HepG2 (cell line): Measurements from ENCODE around the gene FITM2. TPM values are rescaled to one million over a fixed set of nuclear protein-coding genes. Genes with fewer than 3 reads are reported as not detected.
A peak's percentile ranks its signal among the peaks of the same experiment; 100 is the strongest.

ENCODE experiments used
- ARID2 ChIP-seq: sonication (generic); formaldehyde crosslinking; IDR thresholded peaks from 2 replicates; pipeline ENCODE4 v1.8.1; 2022; ENCODE audit warnings: mild to moderate bottlenecking, missing genetic modification reagents, borderline replicate concordance
- HMG20A ChIP-seq: IDR thresholded peaks from 2 replicates; pipeline ENCODE4 v1.6.1; 2016; ENCODE audit warnings: borderline replicate concordance
- JUN ChIP-seq: sonication (generic); formaldehyde crosslinking; IDR thresholded peaks from 2 replicates; pipeline ENCODE4 v1.4.0; 2020; ENCODE audit warnings: mild to moderate bottlenecking, missing genetic modification reagents
- MBNL3 ChIP-seq: fragments of 250-450 bp; sonication (Bioruptor Pico); conservative IDR thresholded peaks from 2 replicates; pipeline ENCODE4 v1.8.0; 2022; ENCODE audit warnings: mild to moderate bottlenecking, inconsistent platforms
- MXI1 ChIP-seq: IDR thresholded peaks from 3 replicates; pipeline ENCODE4 v1.6.1; 2012; ENCODE audit warnings: low read depth, low read length, inconsistent platforms, borderline replicate concordance
- NAIF1 ChIP-seq: sonication (generic); formaldehyde crosslinking; IDR thresholded peaks from 2 replicates; pipeline ENCODE4 v1.5.0; 2020; ENCODE audit warnings: mild to moderate bottlenecking, missing genetic modification reagents, borderline replicate concordance
- RARG ChIP-seq: sonication (generic); formaldehyde crosslinking; IDR thresholded peaks from 2 replicates; pipeline ENCODE4 v1.4.0; 2020; ENCODE audit warnings: low read depth, mild to moderate bottlenecking, missing genetic modification reagents
- RFXANK ChIP-seq: IDR thresholded peaks from 2 replicates; pipeline ENCODE4 v1.6.1; 2016
- YEATS2 ChIP-seq: sonication (generic); formaldehyde crosslinking; IDR thresholded peaks from 2 replicates; pipeline ENCODE4 v1.4.0; 2020; ENCODE audit warnings: missing genetic modification reagents, borderline replicate concordance
- ZBTB20 ChIP-seq: sonication (generic); formaldehyde crosslinking; IDR thresholded peaks from 2 replicates; pipeline ENCODE4 v1.8.1; 2023; ENCODE audit warnings: missing genetic modification reagents, low read depth, mild to moderate bottlenecking, borderline replicate concordance
- ZBTB7A ChIP-seq: sonication (generic); formaldehyde crosslinking; IDR thresholded peaks from 2 replicates; pipeline ENCODE4 v1.8.0; 2022; ENCODE audit warnings: mild to moderate bottlenecking, missing genetic modification reagents
- ZFYVE20 ChIP-seq: sonication (generic); formaldehyde crosslinking; IDR thresholded peaks from 2 replicates; pipeline ENCODE4 v1.8.0; 2023; ENCODE audit warnings: low read depth, mild to moderate bottlenecking, moderate library complexity, missing genetic modification reagents, borderline replicate concordance
- ZNF530 ChIP-seq: sonication (generic); formaldehyde crosslinking; IDR thresholded peaks from 2 replicates; pipeline ENCODE4 v1.5.0; 2020; ENCODE audit warnings: low read depth, mild to moderate bottlenecking, missing genetic modification reagents
- ZNF543 ChIP-seq: sonication (generic); formaldehyde crosslinking; IDR thresholded peaks from 2 replicates; pipeline ENCODE4 v1.4.0; 2020; ENCODE audit warnings: mild to moderate bottlenecking, missing genetic modification reagents
- ZNF552 ChIP-seq: sonication (generic); formaldehyde crosslinking; IDR thresholded peaks from 2 replicates; pipeline ENCODE4 v1.9.0; 2022; ENCODE audit warnings: missing genetic modification reagents, mild to moderate bottlenecking, borderline replicate concordance
- ZNF564 ChIP-seq: sonication (generic); formaldehyde crosslinking; IDR thresholded peaks from 2 replicates; pipeline ENCODE4 v1.8.1; 2023; ENCODE audit warnings: mild to moderate bottlenecking, missing genetic modification reagents
- ZNF570 ChIP-seq: sonication (generic); formaldehyde crosslinking; IDR thresholded peaks from 2 replicates; pipeline ENCODE4 v1.4.0; 2020; ENCODE audit warnings: mild to moderate bottlenecking, missing genetic modification reagents, borderline replicate concordance
- ZNF644 ChIP-seq: IDR thresholded peaks from 2 replicates; pipeline ENCODE4 v1.6.1; 2016; ENCODE audit warnings: low read depth
- polyA plus RNA-seq, 8 experiments: library from polyadenylated mRNA; depleted of rRNA in 3 of 8; stranded (reverse) in 7 of 8; unstranded in 1 of 8; fragments of >200 nt; fragmentation: Illumina TruSeq in 4 of 8; extraction: Trizol in 4 of 8; gene quantifications; 2 replicates each; pipeline versions ENCODE4 v1.2.1 to v1.2.3, GENCODE V29; 2011 to 2016; ENCODE audit warnings: low read depth in 4 of 8, missing spikeins in 1 of 8, mixed read lengths in 1 of 8; ENCODE audit not compliant: insufficient read depth in 1 of 8
- total RNA-seq, 5 experiments: library from RNA; depleted of rRNA; stranded (reverse); fragments of >200 nt; fragmentation: Illumina TruSeq; extraction: Trizol; gene quantifications; 2 replicates each; pipeline ENCODE4 v1.2.3, GENCODE V29; 2016; ENCODE audit warnings: low read depth in 1 of 5
- TF ChIP-seq, protein P1 (sequence below): IDR thresholded peaks from 2 replicates; pipeline ENCODE4 v1.6.1; 2016; ENCODE audit warnings: control low read depth
- TF ChIP-seq, protein P2 (sequence below): IDR thresholded peaks from 2 replicates; pipeline ENCODE4 v1.6.1; 2016; ENCODE audit warnings: mild to moderate bottlenecking, missing biosample characterization, missing genetic modification reagents
- TF ChIP-seq, protein P3 (sequence below): sonication (generic); IDR thresholded peaks from 2 replicates; pipeline ENCODE4 v1.6.1; 2016; ENCODE audit warnings: low read depth, borderline replicate concordance
- TF ChIP-seq, protein P4 (sequence below): sonication (generic); formaldehyde crosslinking; IDR thresholded peaks from 2 replicates; pipeline ENCODE4 v1.4.0; 2020; ENCODE audit warnings: missing genetic modification reagents

FITM2 gene
- total and polyA plus RNA-seq, 2 of the 13 experiments (the other 11 are each of a cell fraction or from before 2014, with no cell fraction given): 9.6 to 24.5 TPM

DNA sequence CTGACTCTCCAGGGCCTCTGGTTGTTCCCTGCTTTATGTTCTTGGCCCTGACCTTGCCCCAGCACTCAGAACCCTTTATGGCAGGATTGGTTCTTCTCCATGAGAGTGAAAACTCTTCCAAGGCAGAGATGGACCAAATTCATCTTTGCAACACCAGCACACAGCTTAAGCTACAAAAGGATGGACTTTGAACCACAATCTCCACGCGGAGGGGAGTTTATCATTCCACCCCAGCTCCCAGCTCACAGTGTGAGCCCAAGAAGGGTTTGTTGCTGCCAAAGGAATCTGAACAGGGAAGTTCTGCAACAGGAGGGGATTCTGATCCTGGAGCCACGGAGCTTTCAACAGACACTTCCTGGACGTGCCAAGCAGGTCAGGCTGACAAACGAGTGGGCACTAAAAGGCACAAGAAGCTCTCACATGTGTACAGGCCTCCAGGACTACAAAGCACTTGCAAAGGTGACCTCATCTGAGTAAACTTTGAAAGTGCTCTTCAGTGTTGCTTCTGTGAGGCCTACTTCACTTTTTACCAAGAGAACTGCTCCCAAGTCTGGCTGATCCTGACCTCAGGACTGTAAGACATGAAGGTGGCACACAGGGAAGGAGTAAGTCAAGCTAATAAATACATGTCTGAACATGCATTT is 8.9 kb downstream of the FITM2 start (continued):
- TF ChIP-seq ZNF543: peak; percentile 75; the same call in 1 of the 2 replicates
- TF ChIP-seq ZBTB7A (CRISPR knock-in tag): no peak
- no peak; the same call in 1 of the 2 replicates for TF ChIP-seq ZNF552 (CRISPR knock-in tag)
- TF ChIP-seq, protein P1, sequence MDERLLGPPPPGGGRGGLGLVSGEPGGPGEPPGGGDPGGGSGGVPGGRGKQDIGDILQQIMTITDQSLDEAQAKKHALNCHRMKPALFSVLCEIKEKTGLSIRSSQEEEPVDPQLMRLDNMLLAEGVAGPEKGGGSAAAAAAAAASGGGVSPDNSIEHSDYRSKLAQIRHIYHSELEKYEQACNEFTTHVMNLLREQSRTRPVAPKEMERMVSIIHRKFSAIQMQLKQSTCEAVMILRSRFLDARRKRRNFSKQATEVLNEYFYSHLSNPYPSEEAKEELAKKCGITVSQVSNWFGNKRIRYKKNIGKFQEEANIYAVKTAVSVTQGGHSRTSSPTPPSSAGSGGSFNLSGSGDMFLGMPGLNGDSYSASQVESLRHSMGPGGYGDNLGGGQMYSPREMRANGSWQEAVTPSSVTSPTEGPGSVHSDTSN (CRISPR knock-in tag): 0 out of 2 replicates have a peak, but pooled peaks have one; percentile 23
- TF ChIP-seq ZNF530: no peak
- TF ChIP-seq JUN (CRISPR knock-in tag): peak; percentile 100
- peak; percentile 67; the same call in 1 of the 2 replicates for TF ChIP-seq HMG20A (CRISPR knock-in tag)
- no peak for TF ChIP-seq MBNL3
- TF ChIP-seq RARG (CRISPR knock-in tag): no peak
- TF ChIP-seq ZNF564 (CRISPR knock-in tag): peak; percentile 7; the same call in 1 of the 2 replicates
- TF ChIP-seq ZNF644 (CRISPR knock-in tag): peak; percentile 91
- TF ChIP-seq, protein P2, sequence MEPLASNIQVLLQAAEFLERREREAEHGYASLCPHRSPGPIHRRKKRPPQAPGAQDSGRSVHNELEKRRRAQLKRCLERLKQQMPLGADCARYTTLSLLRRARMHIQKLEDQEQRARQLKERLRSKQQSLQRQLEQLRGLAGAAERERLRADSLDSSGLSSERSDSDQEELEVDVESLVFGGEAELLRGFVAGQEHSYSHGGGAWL: peak; percentile 65; the same call in 1 of the 2 replicates
- no peak for TF ChIP-seq ZBTB20 (CRISPR knock-in tag)
- TF ChIP-seq, protein P3, sequence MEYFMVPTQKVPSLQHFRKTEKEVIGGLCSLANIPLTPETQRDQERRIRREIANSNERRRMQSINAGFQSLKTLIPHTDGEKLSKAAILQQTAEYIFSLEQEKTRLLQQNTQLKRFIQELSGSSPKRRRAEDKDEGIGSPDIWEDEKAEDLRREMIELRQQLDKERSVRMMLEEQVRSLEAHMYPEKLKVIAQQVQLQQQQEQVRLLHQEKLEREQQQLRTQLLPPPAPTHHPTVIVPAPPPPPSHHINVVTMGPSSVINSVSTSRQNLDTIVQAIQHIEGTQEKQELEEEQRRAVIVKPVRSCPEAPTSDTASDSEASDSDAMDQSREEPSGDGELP: peak; percentile 76; the same call in 1 of the 2 replicates
- peak; percentile 64; the same call in 1 of the 3 replicates for TF ChIP-seq MXI1
- TF ChIP-seq YEATS2 (CRISPR knock-in tag): peak; percentile 78; the same call in 1 of the 2 replicates
- no peak for TF ChIP-seq NAIF1 (CRISPR knock-in tag)
- no peak for TF ChIP-seq ZNF570 (CRISPR knock-in tag)
- TF ChIP-seq ARID2 (CRISPR knock-in tag): no peak
- no peak for TF ChIP-seq ZFYVE20 (CRISPR knock-in tag)
- TF ChIP-seq, protein P4, sequence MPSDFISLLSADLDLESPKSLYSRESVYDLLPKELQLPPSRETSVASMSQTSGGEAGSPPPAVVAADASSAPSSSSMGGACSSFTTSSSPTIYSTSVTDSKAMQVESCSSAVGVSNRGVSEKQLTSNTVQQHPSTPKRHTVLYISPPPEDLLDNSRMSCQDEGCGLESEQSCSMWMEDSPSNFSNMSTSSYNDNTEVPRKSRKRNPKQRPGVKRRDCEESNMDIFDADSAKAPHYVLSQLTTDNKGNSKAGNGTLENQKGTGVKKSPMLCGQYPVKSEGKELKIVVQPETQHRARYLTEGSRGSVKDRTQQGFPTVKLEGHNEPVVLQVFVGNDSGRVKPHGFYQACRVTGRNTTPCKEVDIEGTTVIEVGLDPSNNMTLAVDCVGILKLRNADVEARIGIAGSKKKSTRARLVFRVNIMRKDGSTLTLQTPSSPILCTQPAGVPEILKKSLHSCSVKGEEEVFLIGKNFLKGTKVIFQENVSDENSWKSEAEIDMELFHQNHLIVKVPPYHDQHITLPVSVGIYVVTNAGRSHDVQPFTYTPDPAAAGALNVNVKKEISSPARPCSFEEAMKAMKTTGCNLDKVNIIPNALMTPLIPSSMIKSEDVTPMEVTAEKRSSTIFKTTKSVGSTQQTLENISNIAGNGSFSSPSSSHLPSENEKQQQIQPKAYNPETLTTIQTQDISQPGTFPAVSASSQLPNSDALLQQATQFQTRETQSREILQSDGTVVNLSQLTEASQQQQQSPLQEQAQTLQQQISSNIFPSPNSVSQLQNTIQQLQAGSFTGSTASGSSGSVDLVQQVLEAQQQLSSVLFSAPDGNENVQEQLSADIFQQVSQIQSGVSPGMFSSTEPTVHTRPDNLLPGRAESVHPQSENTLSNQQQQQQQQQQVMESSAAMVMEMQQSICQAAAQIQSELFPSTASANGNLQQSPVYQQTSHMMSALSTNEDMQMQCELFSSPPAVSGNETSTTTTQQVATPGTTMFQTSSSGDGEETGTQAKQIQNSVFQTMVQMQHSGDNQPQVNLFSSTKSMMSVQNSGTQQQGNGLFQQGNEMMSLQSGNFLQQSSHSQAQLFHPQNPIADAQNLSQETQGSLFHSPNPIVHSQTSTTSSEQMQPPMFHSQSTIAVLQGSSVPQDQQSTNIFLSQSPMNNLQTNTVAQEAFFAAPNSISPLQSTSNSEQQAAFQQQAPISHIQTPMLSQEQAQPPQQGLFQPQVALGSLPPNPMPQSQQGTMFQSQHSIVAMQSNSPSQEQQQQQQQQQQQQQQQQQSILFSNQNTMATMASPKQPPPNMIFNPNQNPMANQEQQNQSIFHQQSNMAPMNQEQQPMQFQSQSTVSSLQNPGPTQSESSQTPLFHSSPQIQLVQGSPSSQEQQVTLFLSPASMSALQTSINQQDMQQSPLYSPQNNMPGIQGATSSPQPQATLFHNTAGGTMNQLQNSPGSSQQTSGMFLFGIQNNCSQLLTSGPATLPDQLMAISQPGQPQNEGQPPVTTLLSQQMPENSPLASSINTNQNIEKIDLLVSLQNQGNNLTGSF (CRISPR knock-in tag): no peak
- 0 out of 2 replicates have a peak, but pooled peaks have one; percentile 46 for TF ChIP-seq RFXANK (CRISPR knock-in tag)
